ENCODE measurements around the gene CTSZ.
"Not testable (repeated sequence)": the region's sequence is repeated elsewhere in the genome, so short reads cannot be mapped to it uniquely, and the experiment has no call there.

CTSZ gene

DNA sequence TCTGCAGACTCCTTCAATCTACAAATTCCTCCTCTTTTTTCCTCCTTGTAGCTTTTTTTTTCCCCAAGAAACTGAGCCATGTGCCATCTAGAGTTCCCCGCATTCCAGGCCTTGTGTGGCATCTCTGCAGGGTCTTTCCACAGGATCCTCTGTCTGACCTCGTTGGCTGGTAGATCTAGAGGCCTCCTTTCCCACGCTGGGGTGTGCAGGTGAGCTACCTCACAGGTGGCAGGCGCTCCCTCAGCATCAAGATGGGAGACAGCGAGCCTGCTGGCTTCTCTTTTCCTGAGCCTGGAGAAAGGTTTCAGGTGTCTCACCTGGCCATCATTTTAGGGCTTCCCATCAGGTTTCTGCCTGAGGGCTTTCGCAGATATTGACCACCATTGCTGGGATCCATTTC lies 35.6 kb downstream of the CTSZ start:
- no peak for DNase-seq (ENCODE audit: low read depth)
- no peak overlapping the region for H3K4me3 ChIP-seq (ENCODE audit: control insufficient read depth, low read depth, low read length)
- TF ChIP-seq, protein P1, sequence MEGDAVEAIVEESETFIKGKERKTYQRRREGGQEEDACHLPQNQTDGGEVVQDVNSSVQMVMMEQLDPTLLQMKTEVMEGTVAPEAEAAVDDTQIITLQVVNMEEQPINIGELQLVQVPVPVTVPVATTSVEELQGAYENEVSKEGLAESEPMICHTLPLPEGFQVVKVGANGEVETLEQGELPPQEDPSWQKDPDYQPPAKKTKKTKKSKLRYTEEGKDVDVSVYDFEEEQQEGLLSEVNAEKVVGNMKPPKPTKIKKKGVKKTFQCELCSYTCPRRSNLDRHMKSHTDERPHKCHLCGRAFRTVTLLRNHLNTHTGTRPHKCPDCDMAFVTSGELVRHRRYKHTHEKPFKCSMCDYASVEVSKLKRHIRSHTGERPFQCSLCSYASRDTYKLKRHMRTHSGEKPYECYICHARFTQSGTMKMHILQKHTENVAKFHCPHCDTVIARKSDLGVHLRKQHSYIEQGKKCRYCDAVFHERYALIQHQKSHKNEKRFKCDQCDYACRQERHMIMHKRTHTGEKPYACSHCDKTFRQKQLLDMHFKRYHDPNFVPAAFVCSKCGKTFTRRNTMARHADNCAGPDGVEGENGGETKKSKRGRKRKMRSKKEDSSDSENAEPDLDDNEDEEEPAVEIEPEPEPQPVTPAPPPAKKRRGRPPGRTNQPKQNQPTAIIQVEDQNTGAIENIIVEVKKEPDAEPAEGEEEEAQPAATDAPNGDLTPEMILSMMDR (IDR thresholded peaks at IDR 0.05; ENCODE audit: control insufficient read depth, insufficient read depth, low read depth, low read length, missing control alignments): no peak

DNA sequence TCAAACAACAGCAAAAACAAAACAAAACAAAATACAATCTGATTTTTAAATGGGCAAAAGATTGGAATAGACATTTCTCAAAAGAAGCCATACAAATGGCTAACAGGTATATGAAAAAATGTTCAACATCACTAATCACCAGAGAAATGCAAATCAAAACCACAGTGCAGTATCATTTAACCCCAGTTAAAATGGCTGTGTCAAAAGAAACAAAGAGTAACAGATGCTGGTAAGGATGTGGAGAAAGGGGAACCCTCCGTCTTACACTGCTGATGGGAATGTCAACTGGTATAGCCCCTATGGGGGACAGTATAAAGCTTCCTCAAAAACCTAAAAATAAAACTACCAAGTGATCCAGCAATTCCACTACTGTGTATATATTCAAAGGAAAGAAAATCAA lies 36.9 kb downstream of the CTSZ start:
- DNase-seq (ENCODE audit: low read depth): no peak
- TF ChIP-seq, protein P1 (IDR thresholded peaks at IDR 0.05; ENCODE audit: control insufficient read depth, insufficient read depth, low read depth, low read length, missing control alignments): no peak
- no peak overlapping the region for H3K4me3 ChIP-seq (ENCODE audit: control insufficient read depth, low read depth, low read length)

DNA sequence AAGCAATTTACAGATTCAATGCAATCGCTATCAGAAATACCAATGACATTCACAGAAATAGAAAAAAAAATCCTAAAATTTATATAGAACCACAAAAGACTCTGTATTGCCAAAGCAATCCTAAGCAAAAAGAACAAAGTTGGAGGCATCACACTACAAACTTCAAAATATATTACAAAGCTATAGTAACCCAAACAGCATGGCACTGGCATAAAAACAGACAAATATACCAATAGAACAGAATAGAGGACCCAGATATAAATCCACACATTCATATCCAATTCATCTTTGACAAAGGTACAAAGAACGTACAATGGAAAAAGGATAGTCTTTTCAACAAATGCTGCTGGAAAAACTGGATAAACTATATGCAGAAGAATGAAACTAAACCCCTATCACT lies 37.6 kb downstream of the CTSZ start:
- TF ChIP-seq, protein P1 (IDR thresholded peaks at IDR 0.05; ENCODE audit: control insufficient read depth, insufficient read depth, low read depth, low read length, missing control alignments): no peak
- DNase-seq (ENCODE audit: low read depth): no peak
- no peak overlapping the region for H3K4me3 ChIP-seq (ENCODE audit: control insufficient read depth, low read depth, low read length)

DNA sequence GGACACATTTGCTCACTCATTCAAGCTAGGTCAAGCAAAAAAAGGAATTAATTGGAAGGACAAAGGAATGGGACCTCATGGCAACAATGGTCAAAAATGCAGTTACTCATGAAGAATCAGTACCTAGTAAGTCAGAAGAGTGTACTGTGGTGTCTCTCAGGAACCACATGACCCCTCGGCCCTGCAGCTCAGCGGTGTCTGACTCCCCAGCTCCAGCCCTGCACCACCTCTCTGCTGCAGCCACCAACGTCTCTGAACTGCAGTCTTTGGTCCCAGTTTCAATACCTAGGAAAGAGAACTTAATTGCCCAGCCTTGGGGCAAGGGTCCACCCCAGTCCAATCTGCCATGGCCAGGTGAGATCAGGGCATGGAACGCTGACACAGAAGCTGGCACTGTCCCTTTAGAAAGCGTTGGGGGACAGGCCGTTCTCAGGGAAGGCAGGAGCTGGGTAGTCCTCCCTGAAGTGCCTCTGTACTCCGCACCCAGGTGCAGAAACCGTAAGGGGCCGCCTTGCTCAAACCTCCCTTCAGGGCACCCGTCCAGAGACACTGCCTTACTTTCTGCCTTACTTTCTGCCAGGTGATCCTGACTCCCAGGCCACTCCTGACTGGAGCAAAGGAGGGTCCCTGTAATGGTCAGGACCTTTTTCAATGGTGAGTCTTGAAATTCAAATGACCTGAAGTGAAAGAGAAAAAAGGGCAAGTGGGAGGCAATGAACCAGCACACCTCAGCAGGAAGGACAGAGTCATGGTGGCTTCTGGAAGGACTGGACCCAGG lies 39.2 kb downstream of the CTSZ start:
- H3K4me3 ChIP-seq (ENCODE audit: control insufficient read depth, low read depth, low read length): no peak overlapping the region
- no peak for DNase-seq (ENCODE audit: low read depth)
- TF ChIP-seq, protein P1 (IDR thresholded peaks at IDR 0.05; ENCODE audit: control insufficient read depth, insufficient read depth, low read depth, low read length, missing control alignments): no peak

DNA sequence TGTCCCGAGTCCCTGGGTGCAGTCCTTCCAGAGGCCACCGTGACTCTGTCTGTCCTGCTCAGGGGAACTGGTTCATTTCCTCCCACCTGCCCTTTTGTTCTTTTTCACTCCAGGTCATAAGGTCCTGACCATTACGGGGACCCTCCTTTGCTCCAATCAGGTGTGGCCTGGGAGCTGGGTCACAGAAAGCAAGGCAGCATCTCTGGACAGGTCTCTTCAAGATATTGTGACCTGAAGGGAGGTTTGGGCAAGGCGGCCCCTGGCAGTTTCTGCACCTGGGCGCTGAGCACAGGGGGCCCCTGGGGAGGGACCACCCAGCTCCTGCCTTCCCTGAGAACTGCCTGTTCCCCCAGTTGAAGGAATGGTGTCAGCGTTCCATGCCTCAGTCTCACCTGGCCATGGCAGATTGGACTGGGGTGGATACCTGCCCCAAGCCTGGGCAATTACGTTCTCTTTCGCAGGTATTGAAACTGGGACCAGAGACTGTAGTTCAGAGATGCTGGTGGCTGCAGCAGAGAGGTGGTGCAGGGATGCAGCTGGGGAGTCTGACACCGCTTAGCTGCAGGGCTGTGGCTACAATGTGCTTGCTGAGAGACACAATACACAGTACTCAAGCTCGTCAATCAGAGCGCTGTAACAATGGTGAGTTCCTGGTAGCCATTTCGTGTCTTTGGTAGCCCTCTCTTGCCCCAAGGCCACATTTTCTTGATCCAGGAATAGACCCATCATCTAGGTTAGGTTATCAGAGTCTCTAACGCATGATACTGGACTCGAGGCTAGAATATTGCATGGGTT lies 41.6 kb downstream of the CTSZ start:
- H3K4me3 ChIP-seq (ENCODE audit: control insufficient read depth, low read depth, low read length): no peak overlapping the region
- no peak for DNase-seq (ENCODE audit: low read depth)
- TF ChIP-seq, protein P1 (IDR thresholded peaks at IDR 0.05; ENCODE audit: control insufficient read depth, insufficient read depth, low read depth, low read length, missing control alignments): no peak

DNA sequence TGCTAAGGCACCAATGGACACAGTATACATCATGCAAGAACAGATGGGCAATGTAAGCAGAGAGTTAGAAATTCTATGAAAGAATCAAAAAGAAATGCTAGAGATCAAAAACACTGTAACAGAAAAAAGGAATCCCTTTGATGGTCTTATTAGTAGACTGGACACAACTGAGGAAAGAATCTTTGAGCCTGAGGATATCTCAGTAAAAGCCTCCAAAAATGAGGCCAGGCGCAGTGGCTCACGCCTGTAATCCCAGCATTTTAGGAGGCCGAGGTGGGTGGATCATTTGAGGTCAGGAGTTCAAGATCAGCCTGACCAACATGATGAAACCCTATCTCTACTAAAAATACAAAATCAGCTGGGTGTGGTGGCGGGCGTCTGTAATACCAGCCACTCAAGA lies 43.1 kb downstream of the CTSZ start:
- DNase-seq (ENCODE audit: low read depth): not testable (repeated sequence)

DNA sequence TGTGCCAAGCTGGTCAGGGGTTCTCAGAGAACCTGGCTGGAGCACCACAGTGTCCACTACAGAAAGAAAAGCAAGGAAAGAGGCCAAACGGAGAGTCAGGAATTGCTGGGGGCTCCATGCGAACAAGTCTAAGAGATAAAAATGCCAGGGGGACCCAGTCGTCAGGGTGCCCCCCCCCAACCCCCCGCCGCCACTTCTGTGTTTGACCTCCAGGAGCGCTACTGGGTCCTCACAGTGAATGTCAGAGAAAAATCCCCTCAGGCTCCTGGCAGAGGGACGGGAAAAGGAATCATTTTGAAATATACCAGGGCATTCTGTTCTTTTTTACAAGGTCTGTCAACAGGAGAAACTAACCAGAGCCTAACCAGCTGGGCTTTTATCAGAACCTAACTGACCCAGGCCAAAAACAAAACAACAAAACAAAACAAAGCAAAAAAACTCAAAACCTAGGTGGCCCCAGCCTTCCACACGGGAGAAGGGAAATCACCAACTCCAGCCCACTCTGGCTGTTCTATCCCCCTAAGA lies 43.9 kb downstream of the CTSZ start:
- no peak for DNase-seq (ENCODE audit: low read depth)
- TF ChIP-seq, protein P1 (IDR thresholded peaks at IDR 0.05; ENCODE audit: control insufficient read depth, insufficient read depth, low read depth, low read length, missing control alignments): no peak
- H3K4me3 ChIP-seq (ENCODE audit: control insufficient read depth, low read depth, low read length): no peak overlapping the region

More for the DNA sequence above, 43.1 kb downstream of the CTSZ start:
- not testable (repeated sequence) for H3K4me3 ChIP-seq (ENCODE audit: control insufficient read depth, low read depth, low read length)

All from AG09309 (cell line).